SK-N-DZ (cell line): Measurements from ENCODE around the gene PI4KA.
A peak's percentile ranks its signal among the peaks of the same experiment; 100 is the strongest.

Experiments used
- DNase-seq: peaks from one replicate; pipeline ENCODE4 v3.0.0-alpha.2; 2015; ENCODE audit warnings: low spot score

The PI4KA gene

GRCh38 chr22:20816559-20816958 lies 42.1 kb downstream of the PI4KA start:
- DNase-seq = no peak

GRCh38 chr22:20815477-20816050 lies 43.0 kb downstream of the PI4KA start:
- DNase-seq = no peak

DNA sequence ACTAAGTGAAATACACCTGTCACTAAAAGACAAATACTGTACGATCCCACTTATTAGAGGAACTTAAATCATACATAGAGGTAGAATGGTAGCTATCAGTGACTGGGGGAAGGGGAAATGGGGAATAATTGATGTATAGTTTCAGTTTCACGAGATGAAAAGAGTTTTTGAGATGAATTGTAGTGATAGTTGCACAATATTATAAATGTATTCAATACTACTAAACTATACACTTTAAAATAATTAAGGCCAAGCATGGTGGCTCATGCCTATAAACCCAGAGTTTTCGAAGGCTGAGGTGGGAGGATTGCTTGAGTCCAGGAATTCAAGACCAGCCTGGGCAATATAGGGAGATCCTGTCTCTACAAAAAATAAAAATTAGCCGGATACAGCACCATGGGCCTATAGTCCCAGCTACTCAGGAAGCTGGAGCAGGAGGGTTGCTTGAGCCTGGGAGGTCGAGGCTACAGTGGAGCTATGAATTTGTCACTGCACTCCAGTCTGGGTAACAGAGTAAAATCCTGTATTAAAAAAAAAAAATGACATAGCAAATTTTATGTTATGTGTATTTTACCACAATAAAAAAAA lies 44.3 kb downstream of the PI4KA start:
- DNase-seq = no peak

DNA sequence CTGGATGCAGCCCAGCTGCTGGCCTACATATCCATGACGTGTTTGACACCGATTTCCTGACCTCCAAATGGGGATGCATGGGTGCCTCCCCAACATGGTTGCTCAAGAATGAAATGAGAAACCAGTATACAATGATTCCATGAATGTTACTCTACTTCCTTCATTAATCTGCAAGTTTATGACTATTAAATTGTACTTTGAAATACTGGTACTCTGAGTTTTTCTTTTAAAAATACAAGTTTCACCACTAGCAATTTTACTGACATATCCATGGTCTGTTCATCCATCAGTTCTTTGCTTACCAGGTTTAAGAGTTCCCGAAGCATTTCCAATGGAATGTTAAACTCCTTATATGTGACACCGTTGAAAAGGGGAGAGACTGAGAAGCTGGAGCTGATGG lies 45.6 kb downstream of the PI4KA start:
- no peak for DNase-seq

DNA sequence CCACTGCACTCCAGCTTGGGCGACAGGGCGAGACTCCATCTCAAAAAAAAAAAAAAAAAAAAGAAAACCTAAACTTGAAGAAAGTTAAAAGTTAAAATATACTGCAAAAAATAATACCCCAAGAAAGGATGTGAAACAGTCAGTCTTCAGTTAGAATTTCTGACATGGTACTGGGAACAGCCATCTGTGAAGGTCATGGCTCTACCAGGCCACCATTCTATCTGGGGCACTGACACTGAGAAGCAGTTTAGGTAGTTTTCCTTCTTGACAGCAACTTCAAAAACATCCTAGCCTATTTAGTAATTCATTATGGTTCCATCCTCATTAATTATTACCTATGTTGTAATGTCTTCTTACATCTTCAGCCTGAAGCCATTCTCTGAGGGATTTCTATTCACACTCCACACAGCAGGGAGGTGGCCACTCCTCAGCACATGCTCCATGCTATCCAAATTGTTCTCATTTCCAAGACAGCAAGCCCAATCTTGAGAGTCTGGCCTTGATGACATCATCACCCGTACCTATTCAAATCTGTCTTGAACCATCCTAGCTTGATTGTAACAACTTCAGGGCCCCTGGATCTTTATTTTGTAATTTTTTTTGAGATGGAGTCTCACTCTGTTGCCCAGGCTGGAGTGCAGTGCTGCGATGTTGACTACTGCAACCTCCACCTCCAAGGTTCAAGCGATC lies 46.5 kb downstream of the PI4KA start:
- no peak for DNase-seq

GRCh38 chr22:20811171-20811570 lies 47.4 kb downstream of the PI4KA start:
- no peak for DNase-seq

- DNase-seq = no peak
Observed at GRCh38 chr22:20810645-20811044, 48.0 kb downstream of the PI4KA start.

DNA sequence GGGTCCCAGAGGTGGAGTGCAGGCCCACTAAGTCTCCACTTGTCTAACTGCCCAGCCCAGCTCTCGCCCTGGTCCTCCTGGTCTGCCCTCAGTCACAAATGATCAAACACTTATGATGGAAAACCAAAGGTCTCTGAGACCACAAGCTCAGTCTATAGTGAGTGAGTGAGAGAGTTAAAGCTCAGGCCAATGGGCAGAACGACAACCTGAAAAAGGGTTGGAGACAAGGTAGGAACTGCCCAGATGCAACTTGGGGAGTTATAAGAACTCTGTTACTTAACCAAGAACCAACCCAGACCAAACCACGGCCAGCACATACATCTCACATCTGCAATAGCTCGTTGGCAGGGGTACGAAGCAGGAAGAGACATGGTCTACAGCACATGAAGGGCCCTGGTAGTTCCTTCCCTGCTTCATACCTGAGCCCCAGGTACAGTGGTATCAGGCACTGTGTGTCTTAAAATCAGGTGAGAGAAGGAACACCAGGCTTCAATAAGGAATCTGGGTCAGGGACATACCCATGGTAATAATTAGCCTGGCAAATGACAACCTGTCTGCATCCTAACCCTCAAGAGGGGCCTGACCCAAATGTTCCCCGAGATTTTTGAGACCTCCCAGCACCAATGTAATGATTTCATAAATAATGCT lies 48.9 kb downstream of the PI4KA start:
- DNase-seq = no peak

- no peak for DNase-seq
Observed at GRCh38 chr22:20808844-20809243, 49.8 kb downstream of the PI4KA start.

- no peak for DNase-seq
Observed at GRCh38 chr22:20807315-20807752, 51.3 kb downstream of the PI4KA start.

DNA sequence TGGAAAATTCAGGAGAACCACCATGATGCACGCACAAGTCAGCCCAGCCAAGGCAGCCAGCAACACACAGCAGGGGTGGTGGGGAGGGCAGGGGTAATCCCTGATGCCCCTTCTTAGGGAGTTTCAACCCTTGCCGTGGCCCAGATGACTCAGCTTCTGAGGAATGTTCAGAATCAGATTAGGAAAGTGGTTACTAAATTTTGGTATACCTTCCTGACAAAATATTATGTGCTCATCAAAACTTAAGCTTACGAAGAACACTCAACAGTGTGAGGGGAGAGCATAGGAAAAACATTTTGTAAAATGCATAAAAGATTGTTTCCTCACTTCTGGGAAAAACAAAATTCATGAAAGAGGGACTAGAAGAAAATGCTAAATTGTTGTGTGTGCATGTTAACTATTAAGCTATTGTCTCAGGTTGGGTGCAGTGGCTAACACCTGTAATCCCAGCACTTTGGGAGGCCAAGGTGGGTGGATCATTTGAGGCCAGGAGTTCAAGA lies 52.6 kb downstream of the PI4KA start:
- DNase-seq = no peak

- no peak for DNase-seq
Observed at GRCh38 chr22:20804650-20805049, 54.0 kb downstream of the PI4KA start.

DNA sequence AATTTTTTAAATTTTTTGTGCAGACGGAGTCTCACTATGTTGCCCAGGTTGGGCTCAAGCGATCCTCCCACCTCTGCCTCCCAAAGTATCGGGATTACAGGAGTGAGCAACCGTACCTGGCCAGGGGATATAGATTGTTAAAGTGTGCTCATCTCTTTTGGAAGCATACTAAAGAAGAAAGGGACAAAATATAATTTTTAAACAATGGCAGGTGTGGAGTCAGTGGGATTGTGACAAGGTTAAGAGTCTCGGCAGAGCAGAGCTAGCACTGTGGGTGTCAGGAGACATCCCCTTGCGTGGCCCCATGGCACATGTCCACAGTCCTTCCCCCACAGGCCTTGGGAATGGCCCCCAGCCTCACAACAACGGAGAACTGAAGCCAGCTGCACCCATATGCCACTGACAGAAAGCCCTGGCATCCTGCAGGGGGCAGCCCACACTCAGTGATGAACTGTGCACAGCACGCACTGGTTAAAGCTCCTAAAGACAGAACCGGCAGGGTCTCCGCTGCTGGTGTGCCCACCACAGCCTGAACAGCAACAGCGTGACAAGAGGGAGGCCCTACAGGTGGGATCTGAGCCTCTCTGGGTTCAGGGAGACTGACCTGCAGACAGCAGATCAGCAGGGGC lies 54.8 kb downstream of the PI4KA start:
- DNase-seq = peak; percentile 36

DNA sequence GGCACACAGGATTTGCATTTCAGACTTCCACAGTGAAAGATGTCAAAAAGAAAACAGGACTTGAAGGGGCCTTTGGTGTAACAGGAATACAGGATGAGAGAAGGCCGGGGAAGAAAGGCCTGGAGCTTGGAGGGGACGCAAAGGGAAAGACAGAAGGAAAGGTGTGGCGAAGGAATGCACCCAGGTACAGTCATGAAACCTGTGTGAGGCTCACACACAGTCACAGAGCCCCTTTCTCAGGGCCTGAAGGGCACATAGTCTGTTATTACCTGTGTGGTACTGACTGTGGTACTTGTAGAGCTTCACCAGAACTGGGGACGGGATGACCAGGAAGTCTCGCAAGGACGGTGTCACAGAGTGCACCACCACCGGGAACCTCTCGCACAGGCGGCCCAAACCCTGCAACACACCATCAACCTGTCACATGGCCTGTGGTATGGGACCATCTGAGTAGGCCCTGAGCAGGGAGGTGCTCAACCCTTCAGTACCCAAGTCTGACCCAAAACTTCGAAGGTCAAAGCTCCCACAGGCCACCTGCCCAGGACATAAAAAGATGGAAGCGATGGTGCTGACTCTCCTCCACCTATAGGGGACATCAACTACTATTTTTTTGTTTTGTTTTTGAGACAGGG lies 55.6 kb downstream of the PI4KA start:
- no peak for DNase-seq

GRCh38 chr22:20802452-20802851 lies 56.2 kb downstream of the PI4KA start:
- no peak for DNase-seq

DNA sequence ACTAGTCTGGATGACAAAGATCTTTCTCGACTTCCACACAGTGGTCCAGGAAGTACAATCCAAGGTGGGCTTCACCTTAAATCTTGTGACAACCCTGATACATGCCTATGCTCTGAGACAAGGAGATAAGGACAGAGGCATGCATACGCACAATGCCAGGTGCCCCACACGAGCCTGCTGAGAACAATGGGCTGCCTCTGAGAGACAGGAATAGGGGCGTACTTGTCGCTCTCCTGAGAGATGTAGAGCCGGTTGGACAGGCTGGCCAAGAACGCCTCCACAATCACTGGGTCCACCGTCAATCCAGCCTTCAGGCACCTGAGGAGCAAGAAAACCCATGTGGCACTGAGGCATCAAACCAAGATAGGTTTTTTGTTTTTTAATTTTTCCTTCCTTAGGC lies 59.2 kb downstream of the PI4KA start:
- DNase-seq = no peak

DNA sequence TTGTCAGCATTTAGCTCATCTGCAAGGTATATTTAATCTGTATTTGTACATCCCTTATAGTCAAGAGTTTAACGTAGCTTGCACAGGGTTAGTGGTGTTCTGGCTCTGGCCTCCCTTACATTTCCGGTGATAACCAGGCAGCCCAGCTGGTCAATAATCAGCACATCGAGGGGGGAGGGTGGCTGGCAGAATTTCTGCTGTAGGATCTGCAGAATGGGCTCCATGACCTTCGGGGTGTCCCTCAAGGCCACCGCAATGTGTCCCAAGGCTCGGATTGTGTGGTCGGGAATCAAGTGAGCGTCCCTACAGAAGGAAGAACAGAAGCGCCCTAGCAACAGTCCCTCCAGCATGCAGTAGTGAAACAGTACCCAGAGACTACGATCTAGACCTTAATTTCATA lies 59.6 kb downstream of the PI4KA start:
- no peak for DNase-seq

DNA sequence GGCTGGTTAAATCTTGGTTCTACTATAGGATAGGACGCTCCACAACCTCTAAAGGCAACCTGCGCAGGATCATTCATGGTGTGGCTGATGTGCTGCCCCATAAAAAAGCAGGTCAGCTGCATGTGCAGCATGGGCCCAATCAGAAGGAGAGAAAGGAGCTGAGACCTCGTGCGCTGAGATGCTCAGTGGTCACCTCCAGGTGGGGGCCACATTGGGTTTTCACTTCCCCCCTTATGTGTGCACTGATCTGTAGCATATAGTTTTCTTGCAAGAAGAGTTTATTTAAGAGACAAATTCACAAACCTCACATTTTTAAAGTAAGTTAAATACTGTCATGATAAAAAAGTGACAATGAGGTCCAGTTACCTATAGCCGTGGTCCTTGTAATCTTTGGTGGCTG lies 60.4 kb downstream of the PI4KA start:
- no peak for DNase-seq

DNA sequence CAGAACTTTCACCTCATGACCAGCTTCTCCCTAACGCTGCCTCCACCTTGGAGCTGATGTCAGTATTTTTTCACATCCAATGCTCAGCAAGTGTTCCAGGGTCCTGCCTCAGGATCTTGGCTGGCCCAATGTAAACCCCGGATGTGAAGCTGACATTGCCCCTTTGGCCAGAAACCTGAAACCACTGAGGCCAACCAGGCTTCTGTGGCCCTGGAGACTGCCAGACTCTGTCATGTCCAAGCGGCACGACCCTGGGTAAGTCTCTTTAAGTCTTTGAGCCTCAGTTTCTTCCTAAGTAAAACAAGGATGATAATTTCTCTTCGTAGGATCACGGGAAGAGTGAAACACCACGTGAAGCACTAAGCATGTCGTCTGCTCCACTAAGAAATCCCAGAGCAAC lies 61.9 kb downstream of the PI4KA start:
- DNase-seq = no peak

- DNase-seq = no peak
Observed at GRCh38 chr22:20794650-20795413, 63.8 kb downstream of the PI4KA start.
